ENCODE measurements around the gene SREBF2. TPM values are rescaled to one million over a fixed set of nuclear protein-coding genes. Genes with fewer than 3 reads are reported as not detected.

The SREBF2 gene
- total and polyA plus RNA-seq, 8 donors, result 12.2 to 159 (median 48.3) TPM

GRCh38 chr22:41928593-41929417 is 95.9 kb downstream of the SREBF2 start:
- no peak for DNase-seq
- H3K27ac ChIP-seq, result no peak overlapping the region
- intact Hi-C loops (cut with DNase I; ENCODE audit: low total_unique reads), result no loop called here
- TF ChIP-seq POLR2AphosphoS5 (IDR thresholded peaks at IDR 0.05) (no peak), CTCF (IDR thresholded peaks at IDR 0.05) (no peak)
- H3K27me3 ChIP-seq, result peaks cover 0 to 44% (median 20%) of the 10 kb centered on the region in 3 donors
- H3K9me3 ChIP-seq, result no peaks in the 10 kb centered on the region
- no peak overlapping the region for H3K4me3 ChIP-seq
- 74 to 82% (median 81%) methylated on average over 14 of the region's 14 CpGs for WGBS, 5 donors
- no peaks in the 10 kb centered on the region for H3K36me3 ChIP-seq
- peaks cover 10 to 16% (median 15%) of the 10 kb centered on the region in 4 donors for H3K4me1 ChIP-seq

GRCh38 chr22:41929418-41929810 is 96.5 kb downstream of the SREBF2 start:
- peaks cover 10 to 16% (median 15%) of the 10 kb centered on the region in 4 donors for H3K4me1 ChIP-seq
- peaks cover 0 to 37% (median 20%) of the 10 kb centered on the region in 3 donors for H3K27me3 ChIP-seq
- TF ChIP-seq EP300 (IDR thresholded peaks at IDR 0.05) (no peak), POLR2A (IDR thresholded peaks at IDR 0.05) (no peak), POLR2AphosphoS5 (IDR thresholded peaks at IDR 0.05) (no peak), CTCF (IDR thresholded peaks at IDR 0.05) (no peak)
- H3K27ac ChIP-seq, result no peak overlapping the region
- no peak for DNase-seq
- 63 to 81% (median 72%) methylated on average over 6 to 8 of the region's 8 CpGs for WGBS, 5 donors
- H3K9me3 ChIP-seq, result no peaks in the 10 kb centered on the region
- intact Hi-C loops (cut with DNase I; ENCODE audit: low total_unique reads), result no loop called here
- H3K36me3 ChIP-seq, result no peaks in the 10 kb centered on the region
- H3K4me3 ChIP-seq, result no peak overlapping the region

- peaks cover 0 to 15% (median under 1%) of the 10 kb centered on the region in 3 donors for H3K27me3 ChIP-seq
- H3K9me3 ChIP-seq, result no peaks in the 10 kb centered on the region
- 65 to 81% (median 73%) methylated on average over 10 of the region's 10 CpGs for WGBS, 5 donors
- no peaks in the 10 kb centered on the region for H3K36me3 ChIP-seq
- no peak overlapping the region for H3K27ac ChIP-seq
- H3K4me1 ChIP-seq, result peaks cover under 1 to 2% (median 2%) of the 10 kb centered on the region in 4 donors
- no peak for DNase-seq
- intact Hi-C loops (cut with DNase I; ENCODE audit: low total_unique reads), result loop anchor here (10.0 kb wide), 1 partner anchor 177 kb away; no protein-coding TSS in a partner anchor
- H3K4me3 ChIP-seq, result no peak overlapping the region
- TF ChIP-seq CTCF (IDR thresholded peaks at IDR 0.05) (no peak), EP300 (IDR thresholded peaks at IDR 0.05) (no peak), POLR2AphosphoS5 (IDR thresholded peaks at IDR 0.05) (no peak), POLR2A (IDR thresholded peaks at IDR 0.05) (no peak)
These were observed 98.9 kb downstream of the SREBF2 start for GRCh38 chr22:41931701-41932269.

- intact Hi-C loops (cut with DNase I; ENCODE audit: low total_unique reads), result loop anchor here (10.0 kb wide), 1 partner anchor 178 kb away; no protein-coding TSS in a partner anchor
- Histone ChIP-seq H3K4me3 (no peak overlapping the region), H3K36me3 (no peaks in the 10 kb centered on the region), H3K4me1 (no peaks in the 10 kb centered on the region), H3K27ac (no peak overlapping the region), H3K27me3 (peaks cover 0 to 9% (median 0%) of the 10 kb centered on the region in 3 donors), H3K9me3 (no peaks in the 10 kb centered on the region)
- DNase-seq, result no peak
- no peak for TF ChIP-seq EP300 (IDR thresholded peaks at IDR 0.05)
- TF ChIP-seq CTCF (IDR thresholded peaks at IDR 0.05), result no peak
- no peak for TF ChIP-seq POLR2AphosphoS5 (IDR thresholded peaks at IDR 0.05)
- TF ChIP-seq POLR2A (IDR thresholded peaks at IDR 0.05), result no peak
- WGBS, 5 donors, result 91 to 96% (median 94%) methylated on average over 10 to 12 of the region's 12 CpGs
These were observed 99.4 kb downstream of the SREBF2 start for GRCh38 chr22:41932353-41932752.
